IMR-90 (cell line): Measurements from ENCODE around the gene PDE11A. TPM values are rescaled to one million over a fixed set of nuclear protein-coding genes. Genes with fewer than 3 reads are reported as not detected.

Experiments
- ATAC-seq: fragments of 200-7000 bp; cut with Tn5 transposase; 2 replicates; pipeline ENCODE4 v1.9.1; 2020; ENCODE audit warnings: low read depth, mild to moderate bottlenecking, moderate library complexity
- BruUV-seq: library from RNA; stranded (reverse); fragments of 400-500 nt; replicated peaks from 2 replicates; lab custom pipeline; 2021; lab: Mats Ljungman, UMichigan
- CTCF ChIA-PET: fragments of 300-600 bp; formaldehyde crosslinking; extraction: SDS; loops from one replicate; lab custom pipeline; 2021; ENCODE audit warnings: antibody characterized with exemption; lab: Yijun Ruan, JAX
- POLR2A ChIA-PET: fragments of 300-600 bp; sonication (Branson Sonifier 250); formaldehyde crosslinking; loops from one replicate; lab custom pipeline; 2022; ENCODE audit warnings: antibody characterized with exemption; ENCODE audit not compliant: unreplicated experiment; lab: Charles Lee
- DNase-seq: peaks from one replicate; pipeline ENCODE4 v3.0.0; 2013
- H2AFZ ChIP-seq: replicated peaks from 2 replicates; pipeline ENCODE3; 2013; ENCODE audit warnings: low read length, mild to moderate bottlenecking; ENCODE audit not compliant: poor library complexity
- H2AK5ac ChIP-seq: 2 replicates; pipeline ENCODE4 v1.6.1; 2013; ENCODE audit warnings: low read depth, low read length, inconsistent platforms
- H2AK9ac ChIP-seq: replicated peaks from 2 replicates; pipeline ENCODE3; 2013; ENCODE audit warnings: mild to moderate bottlenecking, low read depth, low read length, moderate library complexity; ENCODE audit not compliant: poor library complexity
- H2BK120ac ChIP-seq: 2 replicates; pipeline ENCODE4 v1.6.1; 2013; ENCODE audit warnings: low read depth, low read length, inconsistent platforms
- H2BK15ac ChIP-seq: 3 replicates; pipeline ENCODE4 v1.6.1; 2013; ENCODE audit warnings: low read depth, low read length, inconsistent platforms
- H2BK20ac ChIP-seq: 2 replicates; pipeline ENCODE4 v1.6.1; 2013; ENCODE audit warnings: low read depth, mild to moderate bottlenecking, inconsistent platforms, low read length, moderate library complexity
- H2BK5ac ChIP-seq: 2 replicates; pipeline ENCODE4 v1.6.1; 2013; ENCODE audit warnings: mild to moderate bottlenecking, low read depth, low read length, inconsistent platforms; ENCODE audit not compliant: poor library complexity, severe bottlenecking
- H3K14ac ChIP-seq: replicated peaks from 2 replicates; pipeline ENCODE4 v1.6.1; 2013; ENCODE audit warnings: low read depth, low read length, inconsistent platforms
- H3K18ac ChIP-seq: 2 replicates; pipeline ENCODE4 v1.6.1; 2013; ENCODE audit warnings: low read depth, low read length, control low read depth
- H3K23ac ChIP-seq: 2 replicates; pipeline ENCODE4 v1.6.1; 2013; ENCODE audit warnings: low read depth, low read length, inconsistent platforms
- H3K27ac ChIP-seq: 2 replicates; pipeline ENCODE4 v1.5.1; 2013; ENCODE audit warnings: mild to moderate bottlenecking, control low read depth, low read length; ENCODE audit not compliant: insufficient read depth
- H3K27me3 ChIP-seq: 2 replicates; pipeline ENCODE4 v1.6.1; 2013; ENCODE audit warnings: low read length; ENCODE audit not compliant: control insufficient read depth, insufficient read depth
- H3K36me3 ChIP-seq: 2 replicates; pipeline ENCODE4 v1.6.1; 2013; ENCODE audit warnings: low read length, mixed read lengths; ENCODE audit not compliant: control insufficient read depth, insufficient read depth
- H3K4ac ChIP-seq: 2 replicates; pipeline ENCODE4 v1.6.1; 2013; ENCODE audit warnings: low read depth, low read length, inconsistent platforms
- H3K4me1 ChIP-seq: 2 replicates; pipeline ENCODE4 v1.6.1; 2013; ENCODE audit warnings: low read length, mixed read lengths; ENCODE audit not compliant: control insufficient read depth, insufficient read depth
- H3K4me2 ChIP-seq: 2 replicates; pipeline ENCODE4 v1.6.1; 2013; ENCODE audit warnings: low read depth, mild to moderate bottlenecking, control low read depth, low read length, moderate library complexity
- H3K4me3 ChIP-seq: 2 replicates; pipeline ENCODE4 v1.5.1; 2013; ENCODE audit warnings: low read depth, mild to moderate bottlenecking, control low read depth, low read length, moderate library complexity; ENCODE audit not compliant: insufficient read depth
- H3K56ac ChIP-seq: 2 replicates; pipeline ENCODE4 v1.6.1; 2013; ENCODE audit warnings: low read length, inconsistent platforms; ENCODE audit not compliant: insufficient read depth; ENCODE audit errors: extremely low read depth
- H3K79me1 ChIP-seq, 2 experiments: 2 replicates each; pipeline ENCODE4 v1.6.1; 2013; ENCODE audit warnings: low read length in 2 of 2, inconsistent platforms in 1 of 2, low read depth in 1 of 2
- H3K9ac ChIP-seq: 2 replicates; pipeline ENCODE4 v1.6.1; 2013; ENCODE audit warnings: low read depth, low read length, control low read depth
- H3K9me1 ChIP-seq: 2 replicates; pipeline ENCODE4 v1.6.1; 2013; ENCODE audit warnings: low read length, inconsistent platforms; ENCODE audit not compliant: insufficient read depth
- H3K9me3 ChIP-seq: 2 replicates; pipeline ENCODE4 v1.6.1; 2013; ENCODE audit warnings: low read length; ENCODE audit not compliant: control insufficient read depth, insufficient read depth
- H4K20me1 ChIP-seq: 2 replicates; pipeline ENCODE4 v1.6.1; 2013; ENCODE audit warnings: low read length, inconsistent platforms; ENCODE audit not compliant: insufficient read depth
- H4K5ac ChIP-seq: 2 replicates; pipeline ENCODE4 v1.6.1; 2013; ENCODE audit warnings: mild to moderate bottlenecking, low read depth, low read length, control low read depth
- H4K8ac ChIP-seq, 2 experiments: 2 replicates each; pipeline ENCODE4 v1.6.1; 2013; ENCODE audit warnings: low read depth in 2 of 2, low read length in 2 of 2, control low read depth in 1 of 2, inconsistent platforms in 1 of 2
- H4K91ac ChIP-seq: 2 replicates; pipeline ENCODE4 v1.6.1; 2013; ENCODE audit warnings: low read depth, low read length, inconsistent platforms; ENCODE audit not compliant: insufficient read depth
- MAFK ChIP-seq: IDR thresholded peaks from 2 replicates; pipeline ENCODE4 v1.6.1; 2012; ENCODE audit warnings: low read depth, low read length, improper control_type of control experiment
- WGBS, 2 experiments: methylation state at CpG; one replicate each; pipeline versions ENCODE4 v1.1.5 to v1.1.7; 2013; ENCODE audit warnings: missing lambda C conversion rate in 2 of 2; ENCODE audit not compliant: insufficient read length in 1 of 2; ENCODE audit errors: extremely low coverage in 2 of 2; 5-methylcytosine and 5-hydroxymethylcytosine counted together
- dilution Hi-C: fragments of 300-500 bp; cut with HindIII; formaldehyde crosslinking; loops from one replicate; pipeline ENCODE4 v1.14.3; 2018; ENCODE audit warnings: low sequenced_read_pairs; ENCODE audit not compliant: unreplicated experiment
- in situ Hi-C: fragments of 300-500 bp; cut with MboI; formaldehyde crosslinking; loops from 3 replicates; pipeline ENCODE4 v1.14.3; 2019; ENCODE audit warnings: low sequenced_read_pairs, inconsistent platforms, mixed read lengths
- intact Hi-C: fragments of 100-400 bp; cut with micrococcal nuclease; formaldehyde crosslinking; loops from 2 replicates; pipeline ENCODE4 v1.10.0; 2022
- polyA plus RNA-seq, 3 experiments: library from polyadenylated mRNA; depleted of rRNA; stranded (reverse); fragments of >200 nt; gene quantifications; 2 replicates each; pipeline ENCODE4 v1.2.3, GENCODE V29; 2012; ENCODE audit warnings: low replicate concordance in 1 of 3
- total RNA-seq: library from RNA; depleted of rRNA; stranded (reverse); fragments of >200 nt; gene quantifications from 2 replicates; pipeline ENCODE4 v1.2.3, GENCODE V29; 2012

PDE11A gene
- total and polyA plus RNA-seq, 2 of the 4 experiments (the other 2 are of a cell fraction): 0.21 to 0.72 TPM

DNA sequence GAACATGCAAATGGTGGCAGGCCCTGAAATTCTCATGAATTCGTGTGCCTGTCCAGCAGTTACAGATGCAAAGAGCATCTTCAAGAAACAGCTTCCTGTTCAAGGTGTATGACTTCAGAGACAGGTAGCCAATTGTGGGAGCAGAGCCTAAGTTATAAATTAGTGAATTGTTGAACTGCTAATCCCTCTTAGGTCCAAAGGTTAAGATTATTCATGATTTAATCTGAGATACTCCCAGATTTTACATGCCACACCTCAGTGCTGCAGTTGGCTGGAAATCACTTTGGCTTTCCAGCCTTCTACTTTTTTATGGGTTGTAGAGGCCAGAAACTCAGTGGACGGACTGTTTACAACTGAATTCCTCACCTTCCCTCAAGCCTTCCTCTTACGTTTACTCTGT is 432.2 kb downstream of the PDE11A start:
- intact Hi-C loops: no loop called here
- H3K9ac ChIP-seq: no peak overlapping the region
- H2AK9ac ChIP-seq: no peak overlapping the region
- no peaks in the 10 kb centered on the region for H3K27me3 ChIP-seq
- in situ Hi-C loops: no loop called here
- H3K27ac ChIP-seq: no peak overlapping the region
- no peak overlapping the region for H4K91ac ChIP-seq
- H3K9me1 ChIP-seq: no peaks in the 10 kb centered on the region
- H3K4ac ChIP-seq: no peak overlapping the region
- H3K14ac ChIP-seq: no peak overlapping the region
- dilution Hi-C loops: no loop called here
- no peaks in the 10 kb centered on the region for H3K36me3 ChIP-seq
- ATAC-seq: no peak
- no peak overlapping the region for H2BK20ac ChIP-seq
- H3K56ac ChIP-seq: no peak overlapping the region
- ChIA-PET CTCF (no interaction called here), POLR2A (no interaction called here)
- H3K18ac ChIP-seq: no peak overlapping the region
- no peak overlapping the region for H3K4me2 ChIP-seq
- no peak overlapping the region for H2BK120ac ChIP-seq
- H3K23ac ChIP-seq: no peak overlapping the region
- no peaks in the 10 kb centered on the region for H4K20me1 ChIP-seq
- H2AK5ac ChIP-seq: no peak overlapping the region
- H3K9me3 ChIP-seq: no peaks in the 10 kb centered on the region
- no peak overlapping the region for H2BK5ac ChIP-seq
- WGBS, 2 experiments: 24% methylated on average over 3 of the region's 3 CpGs; no CpG with 5 or more reads in 1 of the 2 experiments
- BruUV-seq: no TSS peak
- DNase-seq: no peak
- H4K5ac ChIP-seq: no peak overlapping the region
- H4K8ac ChIP-seq: no peak overlapping the region
- no peak overlapping the region for H3K4me3 ChIP-seq
- no peaks in the 10 kb centered on the region for H3K79me1 ChIP-seq
- TF ChIP-seq MAFK: no peak
- no peaks in the 10 kb centered on the region for H3K4me1 ChIP-seq
- H2BK15ac ChIP-seq: no peak overlapping the region
- H2AFZ ChIP-seq: no peak overlapping the region
